GM10266 (cell line): ENCODE data around the gene FOXE1.
A peak's percentile ranks its signal among the peaks of the same experiment; 100 is the strongest.

Experiments
- DNase-seq: peaks from one replicate; pipeline ENCODE4 v3.0.0; 2012; ENCODE audit errors: extremely low spot score
- TF ChIP-seq, protein P1 (sequence below): IDR thresholded peaks from 2 replicates; pipeline ENCODE4 v1.5.1; 2012; ENCODE audit warnings: mild to moderate bottlenecking, low read depth; ENCODE audit not compliant: control insufficient read depth, insufficient read depth; ENCODE audit errors: missing control alignments

FOXE1 gene

GRCh38 chr9:97858393-97858713, 5.3 kb downstream of the FOXE1 start:
- DNase-seq = no peak
- TF ChIP-seq, protein P1, sequence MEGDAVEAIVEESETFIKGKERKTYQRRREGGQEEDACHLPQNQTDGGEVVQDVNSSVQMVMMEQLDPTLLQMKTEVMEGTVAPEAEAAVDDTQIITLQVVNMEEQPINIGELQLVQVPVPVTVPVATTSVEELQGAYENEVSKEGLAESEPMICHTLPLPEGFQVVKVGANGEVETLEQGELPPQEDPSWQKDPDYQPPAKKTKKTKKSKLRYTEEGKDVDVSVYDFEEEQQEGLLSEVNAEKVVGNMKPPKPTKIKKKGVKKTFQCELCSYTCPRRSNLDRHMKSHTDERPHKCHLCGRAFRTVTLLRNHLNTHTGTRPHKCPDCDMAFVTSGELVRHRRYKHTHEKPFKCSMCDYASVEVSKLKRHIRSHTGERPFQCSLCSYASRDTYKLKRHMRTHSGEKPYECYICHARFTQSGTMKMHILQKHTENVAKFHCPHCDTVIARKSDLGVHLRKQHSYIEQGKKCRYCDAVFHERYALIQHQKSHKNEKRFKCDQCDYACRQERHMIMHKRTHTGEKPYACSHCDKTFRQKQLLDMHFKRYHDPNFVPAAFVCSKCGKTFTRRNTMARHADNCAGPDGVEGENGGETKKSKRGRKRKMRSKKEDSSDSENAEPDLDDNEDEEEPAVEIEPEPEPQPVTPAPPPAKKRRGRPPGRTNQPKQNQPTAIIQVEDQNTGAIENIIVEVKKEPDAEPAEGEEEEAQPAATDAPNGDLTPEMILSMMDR = no peak

GRCh38 chr9:97858826-97859225, 5.8 kb downstream of the FOXE1 start:
- TF ChIP-seq, protein P1 = no peak
- no peak for DNase-seq

- TF ChIP-seq, protein P1 = no peak
- no peak for DNase-seq
Measured at GRCh38 chr9:97859346-97859745, 6.3 kb downstream of the FOXE1 start.

- DNase-seq = no peak
- TF ChIP-seq, protein P1 = no peak
Measured at GRCh38 chr9:97860451-97861147, 7.6 kb downstream of the FOXE1 start.

- TF ChIP-seq, protein P1 = no peak
Measured at GRCh38 chr9:97861148-97861475, 8.1 kb downstream of the FOXE1 start.

DNA sequence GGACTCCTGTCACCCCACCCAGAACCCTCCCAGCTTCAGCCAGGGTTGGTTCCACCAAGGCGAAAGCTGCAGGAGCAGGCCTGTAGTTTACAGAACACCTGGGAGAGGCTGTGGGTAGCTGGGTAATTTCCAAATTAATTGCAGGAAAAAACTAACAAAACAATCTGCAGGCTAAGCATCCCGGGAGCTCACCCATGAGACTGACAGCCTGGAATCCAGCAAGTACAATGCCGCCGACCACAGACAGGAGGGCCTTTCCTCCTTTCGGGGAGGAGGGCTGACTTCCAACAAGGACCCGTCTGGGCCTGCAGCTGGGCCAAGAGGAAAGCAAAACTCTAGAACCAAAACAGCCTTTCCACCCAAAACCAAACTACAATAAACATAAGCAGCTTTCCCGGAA, 10.3 kb downstream of the FOXE1 start:
- DNase-seq = peak; percentile 2
- TF ChIP-seq, protein P1 = no peak

More at GRCh38 chr9:97861148-97861475, 8.1 kb downstream of the FOXE1 start:
- DNase-seq = no peak

DNA sequence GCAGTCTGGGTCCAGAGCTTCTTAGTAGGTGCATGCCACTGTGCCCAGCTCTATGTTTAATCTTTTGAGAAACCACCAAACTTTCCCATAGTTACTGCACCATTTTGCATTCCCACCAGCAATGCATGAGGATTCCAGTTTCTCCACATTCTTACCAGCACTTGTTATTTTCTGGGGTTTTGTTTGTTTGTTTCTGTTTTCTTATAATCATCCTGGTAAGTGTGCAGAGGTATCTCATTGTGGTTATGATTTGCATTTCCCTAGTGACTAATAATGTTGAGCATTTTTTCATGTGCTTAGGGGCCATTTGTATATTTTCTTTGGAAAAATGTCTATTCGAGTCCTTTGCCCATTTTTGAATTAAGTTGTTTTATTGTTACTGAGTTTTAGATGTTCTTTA, 11.4 kb downstream of the FOXE1 start:
- DNase-seq = no peak
- TF ChIP-seq, protein P1 = no peak
